Inflammatory macrophage (primary cell): ENCODE results near the gene DLGAP5.

Experiments
- DNase-seq, 2 donors: peaks; one replicate each; pipeline ENCODE4 v3.0.0-alpha.2; 2020 to 2022

The DLGAP5 gene

GRCh38 chr14:55114720-55115119 is 76.7 kb downstream of the DLGAP5 start:
- no peak for DNase-seq

GRCh38 chr14:55111122-55111708 is 80.2 kb downstream of the DLGAP5 start:
- no peak for DNase-seq

- no peak for DNase-seq
Observed at GRCh38 chr14:55109836-55110235, 81.5 kb downstream of the DLGAP5 start.

- DNase-seq = peak; percentile 97 to 99
Observed at GRCh38 chr14:55107766-55108554, 83.4 kb downstream of the DLGAP5 start.

GRCh38 chr14:55105991-55106390 is 85.4 kb downstream of the DLGAP5 start:
- DNase-seq = no peak

- DNase-seq = peak; percentile 69 to 76
Observed at GRCh38 chr14:55103971-55104954, 87.1 kb downstream of the DLGAP5 start.

- DNase-seq = peak; percentile 46 to 66
Observed at GRCh38 chr14:55103005-55103640, 88.3 kb downstream of the DLGAP5 start.

GRCh38 chr14:55102141-55102621 is 89.2 kb downstream of the DLGAP5 start:
- DNase-seq = peak; percentile 76 to 79

GRCh38 chr14:55101698-55102097 is 89.7 kb downstream of the DLGAP5 start:
- no peak for DNase-seq

- peak; percentile 63 to 64 for DNase-seq
Observed at GRCh38 chr14:55099756-55100155, 91.6 kb downstream of the DLGAP5 start.

GRCh38 chr14:55098561-55098898 is 92.9 kb downstream of the DLGAP5 start:
- no peak for DNase-seq
